ENCODE data around the gene DENND5B. TPM values are rescaled to one million over a fixed set of nuclear protein-coding genes. Genes with fewer than 3 reads are reported as not detected.

Gene DENND5B
- total and polyA plus RNA-seq, 12 donors: 5.2 to 60.8 (median 45.3) TPM

DNA sequence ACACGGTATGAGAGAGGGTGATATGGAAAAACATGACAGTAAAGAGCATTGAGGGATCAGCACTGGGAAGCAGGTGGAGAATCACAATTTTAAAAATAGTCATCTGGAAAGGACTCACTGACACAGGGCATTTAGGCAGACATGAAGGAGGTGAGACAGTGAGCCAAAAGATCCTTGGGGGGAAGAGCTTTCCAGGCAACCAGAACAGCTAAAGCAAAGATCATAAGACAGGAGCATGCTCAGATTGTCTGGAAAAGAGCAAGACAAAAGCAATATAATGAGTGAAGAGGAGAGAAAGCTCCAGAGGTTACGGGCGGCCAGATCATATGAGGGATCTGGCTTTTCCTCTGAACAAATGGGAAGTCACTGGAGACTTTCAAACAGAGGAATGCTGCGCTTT is 63.9 kb downstream of the DENND5B start:
- H3K36me3 ChIP-seq: no peaks in the 10 kb centered on the region
- WGBS, 2 donors: 74 to 79% methylated on average over 4 of the region's 4 CpGs
- TF ChIP-seq CTCF (IDR thresholded peaks at IDR 0.05): no peak
- no peaks in the 10 kb centered on the region for H3K27me3 ChIP-seq
- H3K4me3 ChIP-seq: no peak overlapping the region
- no peaks in the 10 kb centered on the region for H3K9me3 ChIP-seq
- peaks cover 0 to 55% (median 17%) of the 10 kb centered on the region in 9 donors for H3K4me1 ChIP-seq
- H3K27ac ChIP-seq: peak overlapping the region in 4 of 10 donors; percentile 34 to 62 (median 46)
- intact Hi-C loops (cut with DNase I): loop anchor here in 1 of 10 donors (5.0 kb wide), 1 partner anchor 60 kb away; no protein-coding TSS in a partner anchor
- DNase-seq (no peak), ATAC-seq (peak; percentile 25 to 82 (median 64))

DNA sequence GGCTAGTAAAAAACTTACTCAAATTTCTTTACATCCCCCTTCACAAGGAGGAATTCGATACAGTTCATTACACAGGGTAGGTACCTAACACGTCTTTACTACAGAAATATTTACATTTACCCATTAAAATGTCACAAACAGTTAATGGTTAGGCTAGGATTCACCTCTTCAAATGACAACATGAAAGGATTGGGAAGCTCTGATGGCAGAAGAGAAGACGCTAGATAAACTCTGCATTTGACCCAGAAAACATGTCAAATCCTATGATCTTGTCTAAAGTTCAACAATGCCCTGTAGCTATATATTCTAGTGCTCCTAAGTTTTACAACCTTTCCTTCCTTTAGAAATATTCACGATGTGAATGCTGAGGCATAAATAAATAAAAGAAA is 64.8 kb downstream of the DENND5B start:
- H3K4me1 ChIP-seq: peaks cover 0 to 59% (median 17%) of the 10 kb centered on the region in 9 donors
- no peaks in the 10 kb centered on the region for H3K36me3 ChIP-seq
- intact Hi-C loops (cut with DNase I): loop anchor here in 1 of 10 donors (5.0 kb wide), 1 partner anchor 61 kb away; no protein-coding TSS in a partner anchor
- H3K9me3 ChIP-seq: no peaks in the 10 kb centered on the region
- ATAC-seq (no peak), DNase-seq (no peak)
- H3K4me3 ChIP-seq: no peak overlapping the region
- TF ChIP-seq CTCF (IDR thresholded peaks at IDR 0.05): no peak
- no peaks in the 10 kb centered on the region for H3K27me3 ChIP-seq
- 63 to 69% methylated on average over 4 of the region's 4 CpGs for WGBS, 2 donors
- peak overlapping the region in 2 of 10 donors; percentile 34 to 62 for H3K27ac ChIP-seq

- H3K4me3 ChIP-seq: no peak overlapping the region
- ATAC-seq: no peak
- H3K4me1 ChIP-seq: peaks cover 0 to 64% (median 17%) of the 10 kb centered on the region in 9 donors
- TF ChIP-seq CTCF (IDR thresholded peaks at IDR 0.05): no peak
- H3K36me3 ChIP-seq: no peaks in the 10 kb centered on the region
- DNase-seq: no peak
- intact Hi-C loops (cut with DNase I): loop anchor here in 1 of 10 donors (5.0 kb wide), 1 partner anchor 62 kb away; no protein-coding TSS in a partner anchor
- 90 to 91% methylated on average over 3 of the region's 3 CpGs for WGBS, 2 donors
- H3K27ac ChIP-seq: no peak overlapping the region
- H3K27me3 ChIP-seq: no peaks in the 10 kb centered on the region
- no peaks in the 10 kb centered on the region for H3K9me3 ChIP-seq
Measured at GRCh38 chr12:31525496-31526157, 65.3 kb downstream of the DENND5B start.

DNA sequence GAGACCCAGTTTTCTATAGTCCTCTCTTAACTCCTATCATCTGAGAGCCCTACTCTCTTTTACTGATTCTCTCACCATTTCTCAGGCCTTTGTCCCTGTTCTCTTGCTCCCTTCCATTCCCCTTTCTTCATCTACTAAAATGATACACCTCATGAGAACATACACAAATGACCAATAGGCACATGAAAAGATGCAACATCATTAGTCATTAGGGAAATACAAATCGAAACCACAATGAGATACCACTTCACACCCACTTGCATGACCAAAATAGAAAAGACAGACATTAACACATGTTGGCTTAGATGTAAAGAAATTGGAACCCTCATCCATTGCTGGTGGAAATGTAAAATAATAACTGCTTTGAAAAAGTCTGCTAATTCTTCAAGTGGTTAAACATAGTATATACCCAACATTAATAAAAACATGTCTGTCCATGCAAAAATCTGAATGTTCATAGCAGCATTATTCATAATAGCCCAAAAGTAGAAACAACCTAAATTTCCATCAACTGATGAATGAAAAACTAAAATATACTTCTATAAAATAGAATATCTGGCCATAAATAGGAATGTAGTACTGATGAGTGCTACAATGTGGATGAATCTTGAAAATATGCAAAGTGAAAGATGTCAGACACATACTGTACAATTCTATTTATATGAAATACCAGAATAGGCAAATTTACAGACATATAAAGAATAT is 66.0 kb downstream of the DENND5B start:
- Histone ChIP-seq H3K36me3 (no peaks in the 10 kb centered on the region), H3K27ac (no peak overlapping the region), H3K9me3 (no peaks in the 10 kb centered on the region), H3K4me3 (no peak overlapping the region), H3K4me1 (peaks cover 0 to 70% (median 17%) of the 10 kb centered on the region in 9 donors), H3K27me3 (no peaks in the 10 kb centered on the region)
- DNase-seq (no peak), ATAC-seq (no peak)
- WGBS, 2 donors: 39 to 50% methylated on average over 1 of the region's 1 CpG
- intact Hi-C loops (cut with DNase I): loop anchor here in 2 of 10 donors (5.0 kb wide), 2 partner anchors 62 to 408 kb away; no protein-coding TSS in a partner anchor
- no peak for TF ChIP-seq CTCF (IDR thresholded peaks at IDR 0.05)

Data from heart right ventricle (tissue), 16 donors.